GM18498 (cell line): ENCODE data around the gene COL4A6.
"Not testable (repeated sequence)": the region's sequence is repeated elsewhere in the genome, so short reads cannot be mapped to it uniquely, and the experiment has no call there.

ENCODE experiments used
- ATAC-seq: cut with Tn5 transposase; IDR thresholded peaks from one replicate; pipeline ENCODE4 v1.9.1; 2021; ENCODE audit warnings: mild to moderate bottlenecking, moderate library complexity; ENCODE audit not compliant: unreplicated experiment

COL4A6 gene

DNA sequence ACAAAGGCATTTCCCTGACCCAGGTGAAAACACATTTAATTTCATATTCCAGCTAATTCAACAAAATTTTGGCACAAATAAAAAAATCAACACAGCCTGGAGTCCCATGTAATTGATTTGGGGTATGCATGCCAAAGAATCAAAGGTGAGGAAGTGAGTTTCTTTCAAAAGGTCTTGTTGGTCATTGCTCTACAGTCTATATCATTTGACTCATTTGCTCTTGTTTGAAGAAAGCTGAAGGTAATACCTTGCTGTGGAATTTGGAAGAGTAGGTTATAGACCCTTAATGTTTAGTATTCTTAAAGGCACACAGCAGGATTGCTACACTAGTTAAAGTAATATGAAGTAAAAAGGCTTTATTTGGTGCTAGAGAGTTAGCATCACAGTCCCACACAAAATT, 25.4 kb downstream of the COL4A6 start:
- ATAC-seq = no peak

DNA sequence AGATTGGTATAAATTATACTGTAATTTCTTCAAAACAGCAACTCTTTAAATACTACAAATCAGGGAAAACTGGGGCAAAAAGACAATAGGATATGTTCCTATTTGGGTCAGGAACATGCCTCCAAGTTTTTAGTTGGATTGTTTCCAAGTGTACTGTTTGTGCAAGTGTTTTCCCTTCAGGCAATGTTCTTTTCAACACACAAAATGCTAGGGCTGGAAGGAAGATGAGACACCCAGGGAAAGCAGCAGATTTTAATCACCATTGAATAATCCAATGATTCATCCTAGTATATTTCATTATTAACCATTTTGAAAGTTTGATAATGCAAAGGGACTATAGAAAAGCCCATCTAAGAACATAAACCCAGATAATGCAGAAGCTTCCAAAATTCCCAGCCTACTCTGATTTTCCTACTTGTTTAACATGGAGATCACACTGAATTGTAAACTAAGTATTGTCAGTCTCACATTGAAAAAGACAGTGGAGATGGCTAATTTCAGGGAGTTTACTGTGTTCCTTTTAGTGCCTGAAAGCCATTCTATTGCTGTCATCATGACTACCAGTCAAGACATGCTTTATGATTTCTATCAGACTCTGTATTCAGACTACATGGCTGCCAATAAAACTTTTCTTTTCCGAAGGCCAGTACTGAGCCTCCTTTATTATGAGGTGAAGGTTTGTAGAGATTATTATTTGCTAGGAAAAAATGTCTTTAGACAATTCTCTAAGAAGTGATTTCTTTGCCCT, 38.6 kb downstream of the COL4A6 start:
- ATAC-seq = no peak

DNA sequence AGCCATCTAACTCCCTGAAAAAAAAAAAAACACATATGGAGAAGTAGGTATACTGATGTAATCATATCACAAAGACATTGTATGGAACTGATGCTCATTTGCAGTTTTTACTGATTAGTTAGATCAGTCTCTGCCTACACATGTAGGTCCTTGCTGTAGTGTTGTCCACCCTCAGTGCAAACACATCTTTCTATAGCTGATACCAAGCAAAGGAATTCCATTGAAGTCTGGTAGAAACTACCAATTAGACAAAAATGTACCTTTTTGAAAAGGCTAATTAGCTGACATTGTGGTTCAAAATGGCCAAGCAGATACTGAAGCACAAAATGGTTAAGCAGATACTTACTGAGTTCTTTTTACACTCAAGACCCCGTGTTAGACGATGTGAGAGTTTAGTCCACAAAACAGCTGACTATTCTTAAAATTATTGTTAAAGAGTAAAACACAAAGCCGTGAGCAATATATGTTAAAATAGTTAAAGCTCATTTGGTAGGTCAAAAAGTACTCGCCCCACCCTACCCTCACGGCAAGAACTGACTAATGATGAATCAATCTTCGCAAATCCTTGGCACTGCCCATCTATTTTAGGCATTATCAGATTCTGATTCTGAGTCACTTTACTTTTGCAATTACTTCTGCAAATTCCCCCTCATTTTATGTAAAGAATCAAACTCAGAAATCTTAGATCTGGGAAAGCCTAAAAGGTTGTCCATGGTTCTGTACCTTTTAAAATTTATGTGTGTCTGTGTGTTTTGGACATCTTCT, 40.4 kb downstream of the COL4A6 start:
- no peak for ATAC-seq

DNA sequence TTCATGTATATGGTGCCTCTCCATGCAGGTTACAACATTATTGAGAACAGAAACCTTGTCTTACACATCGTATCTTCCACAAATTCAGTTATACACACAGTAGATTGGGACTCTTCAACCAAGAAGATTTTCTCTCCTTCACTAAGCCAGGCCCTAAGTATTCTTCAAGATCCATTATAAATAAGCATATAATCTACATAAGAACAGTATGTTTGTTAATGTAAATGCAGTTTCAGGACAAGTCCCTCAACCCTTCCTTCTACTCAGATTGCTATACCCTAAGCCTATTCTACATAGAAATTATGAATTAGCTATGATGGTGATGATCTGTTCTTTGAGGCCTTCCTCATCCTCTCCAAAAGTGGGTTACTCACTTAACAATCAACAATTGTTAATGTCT, 41.2 kb downstream of the COL4A6 start:
- no peak for ATAC-seq

DNA sequence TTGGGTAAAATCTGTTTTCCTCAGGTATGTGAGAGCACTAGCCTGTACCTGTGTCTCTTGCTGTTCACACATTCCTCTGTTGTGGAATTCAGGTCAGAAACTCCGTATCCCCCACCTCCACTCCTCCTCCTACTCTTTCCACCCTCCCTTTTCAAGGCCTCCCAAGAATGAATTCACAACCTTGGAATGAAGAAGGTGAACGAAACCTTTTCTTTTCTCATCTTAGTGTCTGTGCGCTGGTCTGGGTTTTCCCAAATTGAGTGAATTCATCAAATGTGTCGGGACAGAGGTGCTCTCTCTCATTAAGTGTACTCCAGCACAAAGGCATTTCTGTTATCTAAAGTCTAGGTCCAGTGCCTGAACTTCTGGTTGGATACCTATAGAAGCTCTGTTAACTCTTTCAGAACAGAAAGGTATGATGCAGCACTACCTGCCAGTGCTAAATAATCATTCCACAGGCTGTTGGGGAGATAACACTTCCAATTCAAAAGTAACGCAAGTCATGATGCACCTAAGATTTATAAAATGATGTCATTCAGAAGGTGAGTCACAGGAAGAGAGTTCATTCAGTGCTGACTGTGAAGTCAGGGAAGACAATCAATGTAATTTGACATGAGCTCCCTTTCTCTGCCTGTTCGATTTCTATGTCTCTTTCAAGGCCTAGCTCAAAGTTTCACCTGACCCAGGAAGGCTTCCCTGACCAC, 41.9 kb downstream of the COL4A6 start:
- no peak for ATAC-seq

DNA sequence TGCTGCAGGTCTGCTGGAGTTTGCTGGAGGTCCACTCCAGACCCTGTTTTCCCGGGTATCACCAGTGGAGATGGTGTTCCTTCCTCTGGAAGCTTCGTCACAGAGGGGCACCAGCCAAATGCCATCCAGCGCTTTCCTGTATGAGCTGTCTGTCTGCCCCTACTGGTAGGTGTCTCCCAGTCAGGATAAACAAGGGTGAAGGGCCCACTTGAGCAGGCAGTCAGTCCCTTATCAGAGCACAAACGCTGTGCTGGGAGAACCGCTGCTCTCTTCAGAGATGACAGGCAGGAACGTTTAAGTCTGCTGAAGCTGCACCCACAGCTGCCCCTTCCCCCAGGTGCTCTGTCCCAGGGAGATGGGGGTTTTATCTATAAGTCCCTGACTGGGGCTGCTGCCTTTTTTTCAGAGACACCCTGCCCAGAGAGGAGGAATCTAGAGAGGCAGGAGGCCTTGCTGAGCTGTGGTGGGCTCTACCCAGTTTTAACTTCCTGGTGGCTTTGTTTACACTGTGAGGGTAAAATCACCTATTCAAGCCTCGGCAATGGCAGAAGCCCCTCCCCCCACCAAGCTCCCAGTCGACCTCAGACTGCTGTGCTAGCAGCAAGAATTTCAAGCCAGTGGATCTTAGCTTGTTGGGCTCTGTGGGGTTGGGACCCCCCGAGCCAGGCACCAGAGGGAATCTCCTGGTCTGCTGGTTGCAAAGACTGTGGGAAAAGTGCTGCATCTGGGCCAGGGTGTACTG, 47.1 kb downstream of the COL4A6 start:
- ATAC-seq = not testable (repeated sequence)

DNA sequence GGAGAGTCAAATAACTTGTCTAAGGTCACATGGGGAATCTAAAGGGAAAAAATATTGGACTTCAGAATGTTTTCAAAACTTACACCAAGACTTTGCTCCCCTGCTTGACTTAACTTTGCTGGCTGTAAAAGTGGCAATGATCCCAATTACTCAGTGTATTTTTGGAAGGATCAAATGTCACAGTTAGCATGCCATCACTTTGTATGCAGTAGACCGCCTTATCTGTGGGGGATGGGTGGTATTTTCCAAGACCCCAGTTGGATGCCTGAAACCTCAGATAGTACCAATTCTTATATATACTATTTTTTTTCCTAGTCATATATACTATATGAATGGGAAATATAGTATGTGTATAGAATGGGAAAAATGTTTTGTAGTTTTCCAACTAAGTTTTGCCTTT, 53.4 kb downstream of the COL4A6 start:
- no peak for ATAC-seq

DNA sequence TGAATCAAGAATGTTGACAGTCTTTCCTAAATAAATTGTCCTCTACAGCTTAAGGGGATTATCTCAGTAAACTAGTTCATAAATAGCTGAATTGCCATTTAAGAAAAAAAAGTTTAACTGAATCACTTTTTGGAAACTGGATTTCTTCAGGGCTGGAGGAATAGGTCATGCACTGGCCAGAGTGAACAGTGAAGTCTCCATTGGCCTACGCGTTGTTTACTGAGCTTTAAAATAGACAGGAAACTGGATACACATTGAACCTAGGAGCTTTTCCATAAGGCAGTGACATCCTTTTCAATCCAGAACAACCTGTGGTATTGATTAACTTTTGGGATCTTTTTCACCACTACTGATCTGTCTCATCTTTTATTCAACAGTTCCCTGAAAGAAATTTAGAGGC, 58.0 kb downstream of the COL4A6 start:
- ATAC-seq = no peak

DNA sequence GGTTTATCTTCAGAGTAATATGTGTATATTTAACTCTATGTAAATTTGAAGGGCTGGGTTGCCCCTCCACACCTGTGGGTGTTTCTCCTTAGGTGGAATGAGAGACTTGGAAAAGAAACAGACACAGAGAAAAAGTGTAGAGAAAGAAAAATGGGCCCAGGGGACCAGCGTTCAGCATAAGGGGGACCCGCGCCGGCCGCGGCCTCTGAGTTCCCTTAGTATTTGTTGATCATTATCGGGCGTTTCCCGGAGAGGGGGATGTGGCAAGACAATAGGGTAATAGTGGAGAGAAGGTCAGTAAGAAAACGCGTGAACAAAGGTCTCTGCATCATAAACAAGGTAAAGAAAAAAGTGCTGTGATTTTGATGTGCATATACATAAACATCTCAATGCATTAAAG, 61.4 kb downstream of the COL4A6 start:
- ATAC-seq = not testable (repeated sequence)

DNA sequence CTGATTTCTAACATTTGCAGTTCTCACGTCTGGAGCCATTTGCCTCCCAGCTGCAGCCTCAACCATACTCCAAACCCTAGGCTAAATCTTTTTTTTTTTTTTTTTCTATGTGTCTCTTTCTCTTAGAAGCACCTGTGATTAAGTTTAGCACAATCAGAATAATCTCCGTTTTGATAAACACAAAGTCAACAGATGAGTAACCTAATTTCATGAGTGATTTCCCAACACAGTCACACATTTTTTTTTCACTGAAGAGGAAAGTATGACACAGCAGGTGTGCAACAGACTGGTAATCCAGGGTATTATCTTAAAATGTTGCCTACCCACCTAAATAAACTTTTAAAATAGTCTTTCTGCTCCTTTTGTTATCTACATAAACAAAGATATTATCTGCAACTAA, 62.6 kb downstream of the COL4A6 start:
- not testable (repeated sequence) for ATAC-seq

DNA sequence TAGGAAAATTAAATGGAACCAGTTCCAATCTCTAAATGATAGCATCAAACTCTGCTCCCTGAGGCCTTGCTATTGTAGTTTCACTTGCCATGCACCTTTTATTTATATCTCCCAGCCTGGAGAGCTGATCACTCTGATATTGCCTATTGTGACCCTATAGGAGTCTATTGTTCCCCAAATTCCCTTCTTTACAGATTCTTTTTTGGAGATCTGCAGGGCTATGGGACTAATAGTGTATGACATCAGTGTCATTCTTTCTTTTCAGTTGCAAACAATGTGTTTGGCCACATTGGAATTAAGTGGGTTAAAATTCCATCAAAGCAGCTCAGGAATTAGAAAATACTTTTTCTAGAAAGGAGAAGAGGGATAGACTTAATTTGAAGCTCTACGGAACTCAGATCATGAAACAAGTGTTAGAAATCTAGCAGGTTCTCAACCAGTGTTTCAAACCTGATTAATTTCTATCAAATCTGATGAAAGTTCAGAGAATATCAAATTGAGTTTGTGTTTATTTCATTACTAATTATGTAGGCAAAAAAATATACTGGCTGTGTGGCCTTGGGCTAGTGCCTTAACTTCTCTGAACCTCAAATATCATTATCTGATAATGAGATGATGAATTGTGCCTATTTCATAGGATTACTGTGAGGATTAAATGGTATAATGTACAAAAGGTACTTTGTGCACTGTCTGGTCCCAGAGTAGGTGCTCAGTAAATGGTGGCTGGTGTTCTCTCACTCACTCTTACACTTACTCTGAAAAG, 71.4 kb downstream of the COL4A6 start:
- no peak for ATAC-seq

DNA sequence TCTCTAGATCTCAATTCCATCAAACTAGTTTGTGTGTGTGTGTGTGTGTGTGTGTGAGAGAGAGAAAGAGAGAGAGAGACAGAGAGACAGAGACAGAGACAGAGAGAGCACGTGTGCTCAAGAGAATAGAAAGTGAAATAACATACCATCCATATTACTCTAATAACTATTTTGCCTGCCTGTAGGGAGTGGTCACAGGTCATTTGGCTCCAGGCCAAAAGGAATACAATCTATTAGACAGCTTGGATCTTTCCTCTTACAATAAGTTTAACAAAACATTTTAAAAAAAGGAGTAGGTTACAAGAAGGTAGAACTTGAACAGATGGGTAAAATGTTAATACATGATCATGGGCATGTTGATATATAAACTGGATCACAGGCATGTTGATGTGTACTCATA, 76.2 kb downstream of the COL4A6 start:
- ATAC-seq = no peak

DNA sequence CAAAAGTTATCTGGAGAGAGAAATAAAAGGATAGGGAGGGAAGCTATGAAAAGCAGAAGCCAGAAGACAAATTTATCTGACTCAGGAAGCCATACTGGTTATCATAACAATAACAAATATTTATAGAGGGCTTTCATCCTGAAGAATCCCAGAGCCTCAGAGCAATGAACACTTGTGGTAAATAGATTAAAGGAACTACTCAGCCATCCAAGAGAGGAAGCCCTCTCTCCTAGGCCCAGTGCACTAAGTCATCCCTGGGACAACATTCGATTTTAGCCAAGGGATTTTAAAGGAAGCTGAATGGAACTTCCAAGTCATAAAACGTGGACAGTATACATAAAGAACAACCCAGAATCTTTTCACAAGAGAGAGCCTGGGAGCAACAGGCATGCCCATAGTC, 76.9 kb downstream of the COL4A6 start:
- ATAC-seq = no peak

DNA sequence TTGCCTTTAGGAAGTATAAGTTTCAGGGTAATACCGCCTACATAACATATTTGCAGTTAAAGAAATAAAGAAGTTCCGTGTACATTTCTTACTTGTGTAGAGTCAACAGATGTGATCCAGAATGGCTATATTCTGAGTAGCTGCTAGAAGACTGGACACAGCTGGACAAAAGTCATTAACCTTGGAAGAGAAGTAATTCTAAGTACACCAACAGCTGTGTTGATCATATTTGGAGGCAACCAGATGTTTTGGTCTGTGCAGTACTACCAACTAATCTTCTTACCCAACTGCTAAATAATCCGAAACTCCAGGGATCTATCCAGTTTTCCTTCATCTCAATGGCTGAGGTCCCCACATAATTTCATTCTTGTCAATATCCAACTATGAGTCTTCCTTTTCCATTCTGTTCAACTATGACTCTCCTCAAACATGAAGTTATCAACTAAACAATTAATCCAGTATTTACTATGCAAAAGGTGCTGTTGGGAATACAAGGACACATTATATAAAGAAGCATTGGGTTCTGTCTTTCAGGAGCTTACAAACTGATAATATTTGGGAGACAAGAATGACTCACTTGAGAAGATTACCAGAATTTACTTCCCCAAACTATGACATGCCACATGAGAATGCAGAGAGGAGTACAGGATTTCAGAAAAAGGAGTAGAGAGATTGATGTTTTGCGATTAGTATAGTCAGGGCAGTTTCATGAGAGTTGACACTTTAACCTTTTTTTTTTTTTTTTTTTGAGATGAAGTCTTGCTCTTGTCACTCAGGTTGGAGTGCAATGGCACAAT, 78.2 kb downstream of the COL4A6 start:
- no peak for ATAC-seq

DNA sequence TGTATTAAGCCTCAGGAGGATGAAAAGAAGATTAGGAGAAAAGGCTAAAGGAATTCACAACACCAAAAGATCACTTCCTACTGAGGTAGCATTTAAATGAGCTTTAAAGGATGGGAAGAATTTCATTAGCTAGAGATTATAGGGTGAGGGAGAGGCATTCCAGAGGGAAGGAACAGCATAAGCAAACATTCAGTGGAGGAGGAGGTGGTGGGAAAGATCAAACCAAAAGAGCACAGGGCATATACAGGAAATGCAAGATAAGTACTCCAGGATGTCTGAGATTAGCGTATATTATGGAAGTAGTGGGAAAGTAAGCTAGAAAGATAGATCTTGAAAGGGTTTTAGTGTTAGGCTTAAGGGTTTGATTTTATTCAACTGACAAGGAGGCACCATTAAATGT, 84.8 kb downstream of the COL4A6 start:
- no peak for ATAC-seq

DNA sequence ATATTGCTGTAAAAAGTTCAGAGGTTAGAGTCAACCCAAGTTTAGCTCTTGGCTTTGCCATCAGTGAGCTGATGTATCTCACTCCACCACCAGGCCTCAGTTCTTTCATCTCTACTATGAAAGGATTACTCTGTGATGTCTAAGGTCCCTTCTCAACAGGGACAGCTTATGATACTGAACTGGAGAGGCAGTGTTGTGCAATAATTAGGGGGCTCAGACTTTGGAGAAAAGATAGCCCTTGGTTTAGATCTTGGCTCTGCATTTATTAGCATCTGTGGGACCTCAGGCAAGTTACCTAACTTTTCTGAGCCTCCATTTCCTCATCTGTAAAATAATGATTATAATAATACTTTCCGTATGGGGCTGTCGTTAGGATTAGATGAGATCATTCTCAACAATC, 89.0 kb downstream of the COL4A6 start:
- no peak for ATAC-seq

DNA sequence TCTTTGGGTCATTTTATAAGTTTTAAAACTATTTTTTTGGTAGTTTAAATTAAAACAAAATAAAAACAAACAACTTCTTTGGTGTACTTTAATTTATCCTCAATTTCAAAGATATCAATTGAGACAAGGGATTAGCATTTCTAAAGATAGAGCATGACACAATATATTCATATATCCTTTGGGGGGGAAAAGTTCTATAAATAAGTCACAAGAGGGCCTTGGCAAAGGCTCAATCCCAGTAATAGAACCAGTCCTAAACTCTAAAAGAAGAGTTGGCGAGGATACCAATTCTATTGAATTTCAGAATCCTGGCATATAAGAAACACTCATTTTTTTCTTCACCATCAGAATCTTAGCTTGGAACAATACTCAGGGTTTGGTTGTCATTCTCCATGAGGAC, 89.7 kb downstream of the COL4A6 start:
- ATAC-seq = no peak

DNA sequence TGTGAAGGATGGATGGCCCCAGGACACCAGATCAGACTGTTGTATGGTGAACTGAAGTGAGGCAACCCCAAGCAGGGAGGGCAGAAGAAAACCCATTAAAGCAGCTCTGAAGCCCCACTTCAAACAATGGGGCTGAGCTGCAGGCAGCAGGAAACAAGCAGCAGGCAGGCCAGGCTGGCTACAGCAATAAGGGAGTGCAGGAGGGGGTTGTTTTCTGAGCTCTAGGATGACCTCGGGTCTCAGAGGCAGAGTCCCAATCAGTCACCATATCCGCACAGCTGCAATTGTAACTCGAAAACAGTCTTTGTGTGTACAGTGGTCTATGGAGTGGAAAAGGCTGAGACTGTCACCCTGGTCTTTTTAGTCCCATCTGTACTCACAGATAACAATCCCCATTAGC, 90.4 kb downstream of the COL4A6 start:
- ATAC-seq = no peak

DNA sequence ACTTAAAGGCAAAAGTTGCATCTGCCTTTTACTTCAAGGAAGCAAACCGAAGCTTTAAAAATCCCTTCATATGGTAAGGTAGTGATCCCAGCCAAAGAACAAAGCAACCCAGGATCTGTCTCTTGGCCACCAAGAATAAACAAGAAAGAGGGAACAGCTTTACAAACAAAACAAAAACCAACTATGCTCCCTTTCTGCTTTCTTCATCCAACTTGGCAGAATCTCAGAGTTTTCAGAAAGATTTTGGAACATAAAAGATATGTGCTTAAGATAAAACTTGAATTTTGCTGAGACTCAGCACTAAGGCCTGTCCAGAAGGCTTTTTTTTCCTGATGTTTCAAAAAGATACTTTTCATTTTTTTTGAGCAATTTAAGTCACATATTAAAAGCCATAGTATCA, 94.0 kb downstream of the COL4A6 start:
- ATAC-seq = no peak

DNA sequence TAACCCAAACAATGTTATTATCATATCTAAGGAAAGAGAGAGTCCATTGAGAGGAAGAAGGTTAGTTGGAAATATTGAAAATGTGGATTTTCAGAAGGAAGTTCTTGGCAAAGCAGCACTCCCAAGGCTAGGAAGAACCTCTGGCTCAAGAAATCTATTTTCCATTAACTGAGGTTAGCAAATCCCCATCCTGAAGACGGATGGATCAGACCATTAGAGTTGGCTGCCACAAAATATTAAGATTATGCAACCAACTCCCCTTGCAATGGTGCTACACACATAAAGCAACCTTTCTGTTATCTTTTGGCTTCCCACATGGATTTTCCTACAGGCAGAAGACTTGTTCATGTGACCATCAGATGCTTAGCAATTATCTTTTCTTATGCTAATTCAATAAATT, 96.3 kb downstream of the COL4A6 start:
- no peak for ATAC-seq
